Hematopoietic multipotent progenitor cell treated with erythropoietin and hydrocortisone succinate and interleukin-3 and kit ligand, for 4 days (in vitro differentiated cells): ENCODE measurements around the gene POLR1F.
A peak's percentile ranks its signal among the peaks of the same experiment; 100 is the strongest.

Source experiments
- DNase-seq: peaks from one replicate; pipeline ENCODE4 v3.0.0-alpha.2; 2015

Gene POLR1F

DNA sequence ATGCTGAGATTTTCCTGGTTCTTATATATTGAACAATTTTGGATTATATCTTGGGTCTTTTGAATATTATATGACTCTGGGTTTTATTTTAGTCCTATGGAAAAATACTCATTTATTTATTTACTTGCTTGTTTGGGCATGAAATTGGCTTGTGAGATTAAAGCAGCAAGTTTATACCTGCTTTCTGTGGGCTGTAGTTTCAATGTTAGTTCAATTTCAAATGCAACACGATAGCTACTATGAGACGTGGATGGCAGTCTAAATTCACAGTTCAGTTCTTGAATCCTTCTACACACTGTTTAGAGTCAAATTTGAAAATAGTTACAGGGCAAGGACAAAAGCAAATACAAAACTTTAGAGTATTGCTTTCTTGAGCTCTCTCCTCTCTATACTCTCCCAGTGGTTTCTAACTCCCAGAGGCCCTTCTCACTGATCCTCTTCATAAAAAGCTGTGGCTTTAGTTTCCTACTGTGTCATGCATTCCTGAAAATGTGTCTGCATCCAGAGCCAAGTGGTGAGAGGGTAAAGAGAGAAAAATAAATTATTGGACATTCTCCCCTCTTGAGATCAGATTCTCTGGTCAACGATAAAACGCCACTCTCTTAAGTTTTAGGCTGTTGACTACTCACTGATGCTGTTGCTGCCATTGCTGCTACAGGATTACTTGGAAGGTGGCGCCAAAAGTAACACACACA is 34.4 kb downstream of the POLR1F start:
- DNase-seq = no peak

DNA sequence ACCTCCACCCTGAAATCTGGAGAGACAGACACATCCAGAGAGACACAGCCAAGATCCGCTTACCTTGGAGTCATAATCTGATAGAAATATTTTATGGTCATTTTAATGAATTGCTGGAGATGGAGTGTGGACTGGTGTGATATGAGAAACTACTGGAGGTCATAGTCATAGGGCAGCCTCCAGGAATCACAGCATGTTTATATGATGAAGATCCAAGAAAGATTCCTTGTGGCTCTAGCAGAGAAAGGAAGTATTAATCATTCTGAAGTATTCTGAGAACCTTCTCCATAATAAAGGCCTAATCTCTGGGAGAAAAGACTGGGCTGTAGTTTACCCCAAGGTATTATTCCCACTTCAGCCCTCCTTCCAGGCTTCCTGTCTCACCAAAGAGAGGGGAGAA is 38.0 kb downstream of the POLR1F start:
- no peak for DNase-seq

DNA sequence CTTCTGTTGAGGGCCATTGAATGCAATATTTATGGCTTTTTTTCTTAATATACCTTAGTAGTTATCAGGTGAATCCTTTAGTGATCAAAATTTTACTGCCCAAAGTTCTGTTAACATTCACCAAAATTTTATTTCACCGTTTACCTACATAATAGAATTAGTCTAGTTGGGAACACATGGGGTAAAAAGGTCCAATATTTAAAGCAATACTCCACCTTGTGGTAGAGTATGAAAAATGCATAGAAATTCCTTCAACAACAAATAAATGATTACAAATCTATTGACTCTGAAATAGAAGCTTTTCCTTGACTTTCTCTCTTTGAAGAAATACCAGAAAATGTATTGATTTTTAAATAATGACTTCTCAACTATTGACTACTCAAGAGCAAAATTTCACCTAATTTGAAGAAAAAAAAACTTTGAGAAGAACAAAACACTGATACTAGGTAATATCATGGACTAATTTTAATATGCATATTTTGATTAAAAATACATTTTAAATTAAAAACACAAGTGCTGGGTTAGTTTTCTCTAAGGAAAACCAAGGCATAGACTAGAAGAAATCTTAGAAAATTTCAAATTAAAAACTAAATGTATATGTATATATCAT is 43.3 kb downstream of the POLR1F start:
- DNase-seq = peak; percentile 77

DNA sequence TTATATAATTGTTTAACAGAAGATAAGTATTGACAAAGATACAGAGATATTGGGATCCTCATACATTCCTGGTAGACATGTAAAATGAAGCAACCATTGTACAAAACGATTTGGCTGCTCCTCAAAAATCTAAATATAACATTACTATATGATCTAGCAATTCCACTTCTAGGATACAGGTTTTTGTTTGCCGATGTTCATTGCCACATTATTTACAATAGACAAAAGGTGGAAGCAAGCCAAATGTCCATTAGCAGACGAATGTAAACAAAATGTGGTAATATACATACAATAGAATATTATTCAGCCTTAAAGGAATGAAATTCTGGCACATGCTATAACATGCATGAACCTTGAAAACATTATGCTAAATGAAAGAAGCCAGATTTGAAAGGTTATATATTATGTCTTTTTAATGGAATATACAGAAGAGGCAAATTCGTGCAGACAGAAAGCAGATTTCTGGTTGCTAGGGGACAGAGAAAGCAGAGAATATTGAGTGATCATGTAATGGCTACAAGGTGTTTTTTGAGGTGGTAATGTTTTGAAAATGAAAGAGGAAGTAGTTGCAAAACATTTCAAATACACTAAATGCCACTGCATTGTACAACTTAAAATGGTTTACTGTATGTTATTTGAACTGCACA is 44.9 kb downstream of the POLR1F start:
- DNase-seq = peak; percentile 38

DNA sequence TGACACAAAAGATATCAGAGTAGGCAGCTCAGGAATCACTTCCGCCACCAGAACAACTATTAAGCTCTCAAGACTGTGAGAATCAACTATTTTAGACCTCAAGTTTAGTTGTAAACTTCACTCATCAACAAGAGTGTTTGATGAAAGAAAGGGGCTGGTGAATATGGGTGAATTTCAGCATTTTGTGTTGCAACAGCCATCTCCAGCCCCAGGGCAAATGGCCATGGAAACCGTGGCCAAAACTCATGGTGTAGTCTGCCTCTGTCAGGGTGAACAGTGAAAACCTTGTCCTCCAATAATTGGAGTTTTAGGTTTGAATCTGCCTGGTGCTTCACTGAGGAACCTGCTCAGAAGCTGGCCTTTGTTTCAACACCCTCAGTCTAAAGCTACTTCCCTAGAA is 60.0 kb downstream of the POLR1F start:
- DNase-seq = no peak
